Astrocyte (in vitro differentiated cells and primary cell): Measurements from ENCODE around the gene NUDT14. TPM values are rescaled to one million over a fixed set of nuclear protein-coding genes. Genes with fewer than 3 reads are reported as not detected.

Experiments
- DNase-seq: peaks from one replicate; pipeline ENCODE4 v3.0.0-alpha.2; 2010; ENCODE audit warnings: low read depth
- FAIRE-seq: peaks from 2 replicates; lab custom pipeline; 2011; peaks lifted over from hg19 to GRCh38; lab: Jason Lieb, UNC
- H2AFZ ChIP-seq: 2 replicates; pipeline ENCODE4 v1.6.0; 2012; ENCODE audit warnings: low read depth, low read length, inconsistent platforms
- H3K27ac ChIP-seq: 2 replicates; pipeline ENCODE4 v1.5.1; 2011; ENCODE audit warnings: low read depth, low read length, inconsistent platforms
- H3K27me3 ChIP-seq: 2 replicates; pipeline ENCODE4 v1.6.0; 2011; ENCODE audit warnings: low read length, inconsistent platforms; ENCODE audit not compliant: insufficient read depth
- H3K36me3 ChIP-seq: 2 replicates; pipeline ENCODE4 v1.5.1; 2011; ENCODE audit warnings: low read length, inconsistent platforms; ENCODE audit not compliant: insufficient read depth
- H3K4me1 ChIP-seq: 2 replicates; pipeline ENCODE4 v1.5.1; 2011; ENCODE audit warnings: low read length, inconsistent platforms; ENCODE audit not compliant: insufficient read depth
- H3K4me2 ChIP-seq: 2 replicates; pipeline ENCODE4 v1.6.0; 2012; ENCODE audit warnings: low read length, inconsistent platforms
- H3K4me3 ChIP-seq: 2 replicates; pipeline ENCODE4 v1.5.1; 2011; ENCODE audit warnings: low read depth, mild to moderate bottlenecking, low read length, inconsistent platforms; ENCODE audit not compliant: insufficient read depth
- H3K79me2 ChIP-seq: 2 replicates; pipeline ENCODE4 v1.6.0; 2012; ENCODE audit warnings: mild to moderate bottlenecking, low read length, inconsistent platforms; ENCODE audit not compliant: insufficient read depth
- H3K9ac ChIP-seq: 2 replicates; pipeline ENCODE4 v1.6.0; 2012; ENCODE audit warnings: mild to moderate bottlenecking, low read length, inconsistent platforms
- H3K9me3 ChIP-seq: 2 replicates; pipeline ENCODE4 v1.5.1; 2012; ENCODE audit warnings: low read depth, mild to moderate bottlenecking, low read length, inconsistent platforms; ENCODE audit not compliant: insufficient read depth
- H4K20me1 ChIP-seq: 2 replicates; pipeline ENCODE4 v1.6.0; 2012; ENCODE audit warnings: low read length, inconsistent platforms; ENCODE audit not compliant: insufficient read depth
- H3K27ac Mint-ChIP-seq: one replicate; pipeline ENCODE4 v1.8.0; 2021; ENCODE audit warnings: mild to moderate bottlenecking, mixed read lengths; ENCODE audit not compliant: unreplicated experiment
- H3K27me3 Mint-ChIP-seq: one replicate; pipeline ENCODE4 v1.8.0; 2021; ENCODE audit warnings: low read depth, mixed read lengths; ENCODE audit not compliant: unreplicated experiment
- H3K36me3 Mint-ChIP-seq: one replicate; pipeline ENCODE4 v1.8.0; 2021; ENCODE audit warnings: low read depth, mixed read lengths; ENCODE audit not compliant: unreplicated experiment
- H3K4me1 Mint-ChIP-seq: one replicate; pipeline ENCODE4 v1.8.0; 2021; ENCODE audit warnings: low read depth, mixed read lengths; ENCODE audit not compliant: unreplicated experiment
- H3K4me3 Mint-ChIP-seq: one replicate; pipeline ENCODE4 v1.8.0; 2021; ENCODE audit warnings: mild to moderate bottlenecking, moderate library complexity, mixed read lengths; ENCODE audit not compliant: unreplicated experiment
- H3K9me3 Mint-ChIP-seq: one replicate; pipeline ENCODE4 v1.8.0; 2021; ENCODE audit warnings: mild to moderate bottlenecking, mixed read lengths; ENCODE audit not compliant: unreplicated experiment
- EZH2 ChIP-seq: IDR thresholded peaks from 2 replicates; pipeline ENCODE4 v1.6.1; 2012; ENCODE audit warnings: mild to moderate bottlenecking, low read length, inconsistent platforms; ENCODE audit not compliant: insufficient read depth
- total RNA-seq: library from RNA; stranded (reverse); gene quantifications from 2 replicates; pipeline ENCODE4 v1.2.1, GENCODE V29; 2021
- TF ChIP-seq, protein P1 (sequence below): IDR thresholded peaks from 2 replicates; pipeline ENCODE4 v1.5.1; 2011; ENCODE audit warnings: low read depth, mild to moderate bottlenecking, inconsistent platforms, low read length, moderate library complexity; ENCODE audit not compliant: insufficient read depth

The NUDT14 gene
- total RNA-seq, 1 donor from 2014 or later, result 17.5 TPM

DNA sequence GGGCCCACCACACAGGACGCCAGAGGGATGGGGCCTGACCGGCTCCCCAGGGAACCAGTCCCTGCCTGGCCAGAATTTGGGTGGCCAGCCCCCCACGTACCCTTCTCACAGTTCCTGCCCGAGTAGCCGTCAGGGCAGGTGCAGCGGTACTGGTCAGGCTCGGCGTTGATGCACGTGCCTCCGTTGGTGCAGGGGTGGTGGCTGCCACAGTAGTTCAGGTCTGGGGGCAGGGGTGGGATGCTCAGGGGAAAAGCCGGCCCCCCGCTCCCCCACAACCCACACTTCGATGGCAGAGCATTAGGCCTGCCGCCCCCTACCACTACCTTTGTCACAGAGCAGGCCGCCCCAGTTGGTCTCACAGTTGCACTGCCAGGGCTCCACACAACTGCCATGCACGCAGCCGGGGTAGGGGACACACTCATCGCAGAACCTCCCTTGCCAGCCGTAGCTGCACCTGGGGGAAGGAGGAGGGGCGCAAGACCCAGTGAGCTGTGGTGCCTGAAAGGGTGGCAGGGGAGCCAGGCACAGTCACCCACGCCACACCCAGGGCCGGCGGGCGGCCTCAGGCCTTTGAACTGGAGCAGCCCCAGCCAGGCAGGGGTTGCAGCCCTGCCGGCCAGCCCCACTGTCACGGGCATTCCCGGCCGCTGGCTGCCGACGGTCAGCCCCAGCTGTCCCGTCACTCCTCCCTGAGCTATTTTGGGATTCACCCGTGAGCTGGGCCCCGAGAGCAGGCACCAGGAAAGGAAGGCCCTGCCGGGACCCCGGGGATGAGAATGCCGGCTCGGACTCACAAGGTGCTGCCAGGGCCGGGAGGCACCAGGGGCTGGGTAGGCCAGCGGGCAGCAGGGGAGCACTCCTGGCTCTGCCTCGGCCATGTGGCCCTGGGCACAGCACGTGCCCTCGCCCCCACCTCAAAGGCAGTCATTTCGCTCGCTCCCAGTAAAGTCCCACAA is 29.0 kb downstream of the NUDT14 start:
- Histone ChIP-seq H3K79me2 (no peaks in the 10 kb centered on the region), H2AFZ (no peak overlapping the region), H3K4me3 (no peak overlapping the region), H4K20me1 (no peaks in the 10 kb centered on the region), H3K4me2 (no peak overlapping the region), H3K27me3 (peaks cover 7% of the 10 kb centered on the region), H3K36me3 (no peaks in the 10 kb centered on the region), H3K4me1 (no peaks in the 10 kb centered on the region), H3K9me3 (no peaks in the 10 kb centered on the region), H3K9ac (no peak overlapping the region), H3K27ac (no peak overlapping the region)
- Mint-ChIP-seq H3K9me3 (no peaks in the 10 kb centered on the region), H3K36me3 (no peaks in the 10 kb centered on the region), H3K27me3 (peaks cover 13% of the 10 kb centered on the region), H3K4me3 (no peak overlapping the region), H3K27ac (no peak overlapping the region), H3K4me1 (no peaks in the 10 kb centered on the region)
- DNase-seq, result no peak
- TF ChIP-seq, protein P1, sequence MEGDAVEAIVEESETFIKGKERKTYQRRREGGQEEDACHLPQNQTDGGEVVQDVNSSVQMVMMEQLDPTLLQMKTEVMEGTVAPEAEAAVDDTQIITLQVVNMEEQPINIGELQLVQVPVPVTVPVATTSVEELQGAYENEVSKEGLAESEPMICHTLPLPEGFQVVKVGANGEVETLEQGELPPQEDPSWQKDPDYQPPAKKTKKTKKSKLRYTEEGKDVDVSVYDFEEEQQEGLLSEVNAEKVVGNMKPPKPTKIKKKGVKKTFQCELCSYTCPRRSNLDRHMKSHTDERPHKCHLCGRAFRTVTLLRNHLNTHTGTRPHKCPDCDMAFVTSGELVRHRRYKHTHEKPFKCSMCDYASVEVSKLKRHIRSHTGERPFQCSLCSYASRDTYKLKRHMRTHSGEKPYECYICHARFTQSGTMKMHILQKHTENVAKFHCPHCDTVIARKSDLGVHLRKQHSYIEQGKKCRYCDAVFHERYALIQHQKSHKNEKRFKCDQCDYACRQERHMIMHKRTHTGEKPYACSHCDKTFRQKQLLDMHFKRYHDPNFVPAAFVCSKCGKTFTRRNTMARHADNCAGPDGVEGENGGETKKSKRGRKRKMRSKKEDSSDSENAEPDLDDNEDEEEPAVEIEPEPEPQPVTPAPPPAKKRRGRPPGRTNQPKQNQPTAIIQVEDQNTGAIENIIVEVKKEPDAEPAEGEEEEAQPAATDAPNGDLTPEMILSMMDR, result no peak
- no peak for TF ChIP-seq EZH2
- no peak for FAIRE-seq

DNA sequence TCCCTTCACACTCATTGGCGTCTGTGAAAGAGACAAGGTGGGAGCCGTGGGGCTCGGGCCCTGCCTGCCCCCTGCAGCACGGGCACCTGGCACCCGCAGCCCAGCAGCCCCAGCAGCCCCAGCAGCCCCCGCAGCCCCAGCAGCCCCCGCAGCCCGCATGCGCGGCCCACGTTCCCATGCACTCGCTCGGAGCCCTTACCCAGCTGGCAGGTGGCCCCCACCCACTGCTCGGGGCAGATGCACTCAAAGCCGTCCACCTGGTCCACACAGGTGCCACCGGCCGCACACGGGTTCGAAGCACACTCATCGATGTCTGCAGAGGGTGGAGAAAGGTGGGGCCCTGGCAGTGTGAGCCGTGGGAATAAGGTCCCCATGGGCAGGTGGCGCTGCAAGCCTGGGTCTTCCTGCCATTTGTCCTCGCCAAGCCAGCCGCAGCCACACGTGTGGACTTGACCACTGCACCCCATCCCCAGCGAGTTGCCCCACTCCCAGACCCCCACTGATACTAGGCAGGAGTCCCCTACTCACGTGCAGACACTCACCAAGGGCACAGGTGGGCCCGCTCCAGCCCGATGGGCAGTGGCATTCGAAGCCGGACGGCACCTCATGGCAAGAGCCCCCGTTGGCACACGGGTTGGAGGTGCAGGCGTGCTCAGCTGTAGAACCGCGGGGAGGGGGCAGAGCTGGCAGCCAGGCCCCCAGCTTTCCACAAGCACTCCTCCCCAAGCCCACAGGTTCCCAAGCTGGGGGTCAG is 29.9 kb downstream of the NUDT14 start:
- FAIRE-seq (no peak), DNase-seq (no peak)
- H3K9me3 Mint-ChIP-seq, result no peaks in the 10 kb centered on the region
- no peaks in the 10 kb centered on the region for H3K36me3 Mint-ChIP-seq
- H3K4me3 ChIP-seq, result no peak overlapping the region
- TF ChIP-seq EZH2, result no peak
- TF ChIP-seq, protein P1, result no peak
- H3K9ac ChIP-seq, result no peak overlapping the region
- H3K27me3 ChIP-seq, result peaks cover 3% of the 10 kb centered on the region
- no peaks in the 10 kb centered on the region for H3K36me3 ChIP-seq
- H4K20me1 ChIP-seq, result no peaks in the 10 kb centered on the region
- H3K4me1 Mint-ChIP-seq, result no peaks in the 10 kb centered on the region
- H3K27ac Mint-ChIP-seq, result no peak overlapping the region
- no peaks in the 10 kb centered on the region for H3K4me1 ChIP-seq
- no peak overlapping the region for H2AFZ ChIP-seq
- no peak overlapping the region for H3K4me2 ChIP-seq
- no peak overlapping the region for H3K27ac ChIP-seq
- peaks cover 10% of the 10 kb centered on the region for H3K27me3 Mint-ChIP-seq
- no peak overlapping the region for H3K4me3 Mint-ChIP-seq
- no peaks in the 10 kb centered on the region for H3K79me2 ChIP-seq
- H3K9me3 ChIP-seq, result no peaks in the 10 kb centered on the region
